GM23248 (cell line): ENCODE measurements around the gene NFATC2. TPM values are rescaled to one million over a fixed set of nuclear protein-coding genes. Genes with fewer than 3 reads are reported as not detected.

Source experiments
- DNase-seq: peaks from one replicate; pipeline ENCODE4 v3.0.0-alpha.2; 2015
- H2AFZ ChIP-seq: fragments of 200-600 bp; sonication (generic); 2 replicates; pipeline ENCODE4 v1.6.1; 2016; ENCODE audit warnings: antibody characterized with exemption
- H3F3A ChIP-seq: fragments of 200-600 bp; sonication (generic); 2 replicates; pipeline ENCODE4 v1.6.1; 2016; ENCODE audit warnings: mild to moderate bottlenecking, antibody characterized with exemption, mixed run types; ENCODE audit not compliant: insufficient read depth
- H3K27ac ChIP-seq: fragments of 200-600 bp; sonication (generic); 2 replicates; pipeline ENCODE4 v1.5.1; 2016; ENCODE audit warnings: mild to moderate bottlenecking
- H3K27me3 ChIP-seq: fragments of 200-600 bp; sonication (generic); replicated peaks from 2 replicates; pipeline ENCODE4 v1.6.1; 2016; ENCODE audit warnings: mild to moderate bottlenecking; ENCODE audit not compliant: insufficient read depth
- H3K36me3 ChIP-seq: fragments of 200-600 bp; sonication (generic); 2 replicates; pipeline ENCODE4 v1.6.1; 2016; ENCODE audit warnings: low read depth, mild to moderate bottlenecking
- H3K4me1 ChIP-seq: fragments of 200-600 bp; sonication (generic); 2 replicates; pipeline ENCODE4 v1.6.1; 2016; ENCODE audit warnings: mild to moderate bottlenecking; ENCODE audit not compliant: insufficient read depth
- H3K4me2 ChIP-seq: fragments of 200-600 bp; sonication (generic); one replicate; pipeline ENCODE4 v1.6.1; 2016; ENCODE audit warnings: mild to moderate bottlenecking; ENCODE audit not compliant: unreplicated experiment
- H3K4me3 ChIP-seq: fragments of 200-600 bp; sonication (generic); 2 replicates; pipeline ENCODE4 v1.5.1; 2016; ENCODE audit warnings: mild to moderate bottlenecking
- H3K79me2 ChIP-seq: fragments of 200-600 bp; sonication (generic); 2 replicates; pipeline ENCODE4 v1.6.1; 2016; ENCODE audit warnings: mild to moderate bottlenecking; ENCODE audit not compliant: insufficient read depth
- H3K9ac ChIP-seq: fragments of 200-600 bp; sonication (generic); 2 replicates; pipeline ENCODE4 v1.6.1; 2016; ENCODE audit warnings: mild to moderate bottlenecking
- H3K9me2 ChIP-seq: fragments of 200-600 bp; sonication (generic); 2 replicates; pipeline ENCODE4 v1.6.1; 2016; ENCODE audit warnings: mixed run types, mild to moderate bottlenecking, moderate library complexity; ENCODE audit not compliant: insufficient read depth
- H3K9me3 ChIP-seq: fragments of 200-600 bp; sonication (generic); one replicate; pipeline ENCODE4 v1.6.1; 2017; ENCODE audit warnings: low read depth
- H4K20me1 ChIP-seq: fragments of 200-600 bp; sonication (generic); 2 replicates; pipeline ENCODE4 v1.6.0; 2016; ENCODE audit not compliant: insufficient read depth
- EZH2 ChIP-seq: fragments of 200-600 bp; sonication (generic); IDR thresholded peaks from 2 replicates; pipeline ENCODE4 v1.6.1; 2018; ENCODE audit warnings: antibody characterized with exemption, mild to moderate bottlenecking; ENCODE audit not compliant: insufficient read depth, poor library complexity, severe bottlenecking
- EZH2phosphoT487 ChIP-seq: fragments of 200-600 bp; sonication (generic); IDR thresholded peaks from 2 replicates; pipeline ENCODE4 v1.6.1; 2018; ENCODE audit warnings: antibody characterized with exemption, moderate library complexity, mild to moderate bottlenecking, low read depth; ENCODE audit not compliant: insufficient read depth
- WGBS, 2 experiments: methylation state at CpG; one replicate each; pipeline ENCODE4 v1.1.6; 2015 to 2017; ENCODE audit warnings: low lambda C conversion rate in 2 of 2, low coverage in 1 of 2; ENCODE audit errors: missing lambda C conversion rate in 2 of 2; 5-methylcytosine and 5-hydroxymethylcytosine counted together
- in situ Hi-C: fragments of 300-500 bp; cut with MboI; formaldehyde crosslinking; loops from 2 replicates; pipeline ENCODE4 v1.15.0; 2020
- polyA plus RNA-seq: library from polyadenylated mRNA; unstranded; fragments of >200 nt; fragmentation: Nextera tagmentation; extraction: Ambion mirVana; gene quantifications from 2 replicates; pipeline ENCODE4 v1.2.1, GENCODE V29; 2016
- total RNA-seq: library from RNA; depleted of rRNA; stranded (reverse); fragments of >200 nt; shearing (Covaris generic); gene quantifications from 2 replicates; pipeline ENCODE4 v1.2.3, GENCODE V29; 2014

NFATC2 gene
- total and polyA plus RNA-seq, 2 experiments from 2014 or later: 0.11 to 0.14 TPM

- WGBS, 2 experiments: 83 to 93% methylated on average over 4 of the region's 4 CpGs
- in situ Hi-C loops: no loop called here
- H3K79me2 ChIP-seq: no peaks in the 10 kb centered on the region
Measured at GRCh38 chr20:51374456-51374830, 168.1 kb downstream of the NFATC2 start.

GRCh38 chr20:51373713-51374455, 168.6 kb downstream of the NFATC2 start:
- Histone ChIP-seq H3K27ac (no peak overlapping the region), H3K36me3 (no peaks in the 10 kb centered on the region), H3K9me2 (no peaks in the 10 kb centered on the region), H3K4me1 (0 out of 2 replicates have a peak, but pooled peaks cover 5% of the 10 kb centered on the region), H3K9ac (no peak overlapping the region), H3K27me3 (no peaks in the 10 kb centered on the region), H3K79me2 (no peaks in the 10 kb centered on the region), H3K9me3 (no peaks in the 10 kb centered on the region), H3K4me2 (no peak overlapping the region), H4K20me1 (no peaks in the 10 kb centered on the region), H3F3A (no peaks in the 10 kb centered on the region), H2AFZ (no peak overlapping the region), H3K4me3 (no peak overlapping the region)
- 77 to 82% methylated on average over 12 of the region's 12 CpGs for WGBS, 2 experiments
- TF ChIP-seq EZH2phosphoT487 (no peak), EZH2 (no peak)
- in situ Hi-C loops: no loop called here
- no peak for DNase-seq

More at GRCh38 chr20:51374456-51374830, 168.1 kb downstream of the NFATC2 start:
- no peaks in the 10 kb centered on the region for H3K9me3 ChIP-seq
- DNase-seq: no peak
- H3K27ac ChIP-seq: no peak overlapping the region
- H3K4me3 ChIP-seq: no peak overlapping the region
- no peak overlapping the region for H2AFZ ChIP-seq
- H3K9me2 ChIP-seq: no peaks in the 10 kb centered on the region
- 0 out of 2 replicates have a peak, but pooled peaks cover 2% of the 10 kb centered on the region for H3K4me1 ChIP-seq
- TF ChIP-seq EZH2phosphoT487 (no peak), EZH2 (no peak)
- no peaks in the 10 kb centered on the region for H3K27me3 ChIP-seq
- H3K4me2 ChIP-seq: no peak overlapping the region
- no peaks in the 10 kb centered on the region for H4K20me1 ChIP-seq
- H3K9ac ChIP-seq: no peak overlapping the region
- H3F3A ChIP-seq: no peaks in the 10 kb centered on the region
- no peaks in the 10 kb centered on the region for H3K36me3 ChIP-seq

GRCh38 chr20:51372966-51373365, 169.6 kb downstream of the NFATC2 start:
- Histone ChIP-seq H2AFZ (no peak overlapping the region), H3K4me1 (0 out of 2 replicates have a peak, but pooled peaks cover 13% of the 10 kb centered on the region), H3K4me2 (no peak overlapping the region), H3K27me3 (no peaks in the 10 kb centered on the region), H3K9me2 (no peaks in the 10 kb centered on the region), H3K9me3 (no peaks in the 10 kb centered on the region), H3K9ac (no peak overlapping the region), H3K79me2 (no peaks in the 10 kb centered on the region), H3K36me3 (no peaks in the 10 kb centered on the region), H3K27ac (no peak overlapping the region), H3F3A (0 out of 2 replicates have a peak, but pooled peaks cover 3% of the 10 kb centered on the region), H4K20me1 (no peaks in the 10 kb centered on the region), H3K4me3 (no peak overlapping the region)
- in situ Hi-C loops: no loop called here
- no peak for DNase-seq
- 53 to 60% methylated on average over 7 of the region's 7 CpGs for WGBS, 2 experiments
- no peak for TF ChIP-seq EZH2phosphoT487

GRCh38 chr20:51372176-51372803, 170.2 kb downstream of the NFATC2 start:
- H3K4me2 ChIP-seq: no peak overlapping the region
- no peaks in the 10 kb centered on the region for H3K36me3 ChIP-seq
- H3K9me3 ChIP-seq: no peaks in the 10 kb centered on the region
- H4K20me1 ChIP-seq: no peaks in the 10 kb centered on the region
- H3K9me2 ChIP-seq: no peaks in the 10 kb centered on the region
- TF ChIP-seq EZH2phosphoT487 (no peak), EZH2 (no peak)
- H3K79me2 ChIP-seq: no peaks in the 10 kb centered on the region
- H3K4me1 ChIP-seq: 0 out of 2 replicates have a peak, but pooled peaks cover 13% of the 10 kb centered on the region
- H3K27me3 ChIP-seq: no peaks in the 10 kb centered on the region
- in situ Hi-C loops: no loop called here
- DNase-seq: peak; percentile 83
- H3K4me3 ChIP-seq: no peak overlapping the region
- peaks cover 9% of the 10 kb centered on the region for H3F3A ChIP-seq
- no peak overlapping the region for H3K9ac ChIP-seq
- H3K27ac ChIP-seq: no peak overlapping the region
- no peak overlapping the region for H2AFZ ChIP-seq
- WGBS, 2 experiments: 29 to 30% methylated on average over 13 of the region's 13 CpGs
